H9 (cell line): Measurements from ENCODE around the gene GALNT13. TPM values are rescaled to one million over a fixed set of nuclear protein-coding genes. Genes with fewer than 3 reads are reported as not detected.

Experiments used
- DNase-seq: peaks from one replicate; pipeline ENCODE4 v3.0.0-alpha.2; 2017
- H2AFZ ChIP-seq: one replicate; pipeline ENCODE4 v1.6.1; 2013; ENCODE audit warnings: mild to moderate bottlenecking, low read length, control low read depth, moderate library complexity
- H2AK5ac ChIP-seq: 2 replicates; pipeline ENCODE4 v1.6.1; 2013; ENCODE audit warnings: low read length, control low read depth, mixed read lengths; ENCODE audit not compliant: insufficient read length
- H2BK120ac ChIP-seq: one replicate; pipeline ENCODE4 v1.6.1; 2013; ENCODE audit warnings: low read depth, mild to moderate bottlenecking, low read length, control low read depth, inconsistent platforms; ENCODE audit not compliant: poor library complexity, severe bottlenecking
- H2BK12ac ChIP-seq: 2 replicates; pipeline ENCODE4 v1.6.1; 2013; ENCODE audit warnings: low read length, control low read depth, mixed read lengths, low read depth; ENCODE audit not compliant: insufficient read length
- H2BK15ac ChIP-seq: 2 replicates; pipeline ENCODE4 v1.6.1; 2013; ENCODE audit warnings: low read depth, low read length, control low read depth
- H2BK20ac ChIP-seq: one replicate; pipeline ENCODE4 v1.6.1; 2013; ENCODE audit warnings: low read depth, mild to moderate bottlenecking, low read length, control low read depth, inconsistent platforms; ENCODE audit not compliant: poor library complexity, severe bottlenecking
- H2BK5ac ChIP-seq: 2 replicates; pipeline ENCODE4 v1.6.1; 2013; ENCODE audit warnings: low read length, control low read depth, mixed read lengths; ENCODE audit not compliant: insufficient read length
- H3K14ac ChIP-seq: 2 replicates; pipeline ENCODE4 v1.6.1; 2013; ENCODE audit warnings: low read length, control low read depth; ENCODE audit not compliant: insufficient read depth
- H3K18ac ChIP-seq: 2 replicates; pipeline ENCODE4 v1.6.1; 2013; ENCODE audit warnings: low read depth, mild to moderate bottlenecking, mixed read lengths, low read length, control low read depth; ENCODE audit not compliant: insufficient read length
- H3K23ac ChIP-seq: 2 replicates; pipeline ENCODE4 v1.6.1; 2013; ENCODE audit warnings: low read length, control low read depth, mixed read lengths, low read depth; ENCODE audit not compliant: insufficient read length
- H3K23me2 ChIP-seq: 2 replicates; pipeline ENCODE4 v1.6.1; 2013; ENCODE audit warnings: low read depth, mild to moderate bottlenecking, mixed read lengths, low read length, control low read depth; ENCODE audit not compliant: insufficient read length, poor library complexity, severe bottlenecking
- H3K27ac ChIP-seq: 2 replicates; pipeline ENCODE4 v1.5.1; 2013; ENCODE audit warnings: low read length, control low read depth, mixed read lengths, low read depth; ENCODE audit not compliant: insufficient read length
- H3K27me3 ChIP-seq: 2 replicates; pipeline ENCODE4 v1.6.1; 2013; ENCODE audit warnings: low read length, control low read depth, inconsistent platforms; ENCODE audit not compliant: insufficient read depth
- H3K4ac ChIP-seq: 2 replicates; pipeline ENCODE4 v1.6.1; 2013; ENCODE audit warnings: low read depth, mild to moderate bottlenecking, control low read depth, inconsistent platforms, low read length, moderate library complexity
- H3K4me1 ChIP-seq: 2 replicates; pipeline ENCODE4 v1.6.1; 2013; ENCODE audit warnings: low read length, control low read depth, inconsistent platforms; ENCODE audit not compliant: insufficient read depth
- H3K4me2 ChIP-seq: 2 replicates; pipeline ENCODE4 v1.6.1; 2013; ENCODE audit warnings: low read length, control low read depth, mixed read lengths; ENCODE audit not compliant: insufficient read length, insufficient read depth
- H3K56ac ChIP-seq: 2 replicates; pipeline ENCODE4 v1.6.1; 2013; ENCODE audit warnings: low read depth, mild to moderate bottlenecking, mixed read lengths, low read length, control low read depth; ENCODE audit not compliant: insufficient read length
- H3K79me1 ChIP-seq: 2 replicates; pipeline ENCODE4 v1.6.1; 2013; ENCODE audit warnings: low read depth, mild to moderate bottlenecking, moderate library complexity, low read length, control low read depth, inconsistent platforms; ENCODE audit not compliant: insufficient read depth, poor library complexity, severe bottlenecking
- H3K79me2 ChIP-seq: 2 replicates; pipeline ENCODE4 v1.6.1; 2013; ENCODE audit warnings: low read length, control low read depth, inconsistent platforms; ENCODE audit not compliant: insufficient read depth
- H3K9ac ChIP-seq: 2 replicates; pipeline ENCODE4 v1.6.1; 2013; ENCODE audit warnings: low read length, control low read depth, mixed read lengths; ENCODE audit not compliant: insufficient read length; ENCODE audit errors: extremely low read depth
- H3K9me3 ChIP-seq: one replicate; pipeline ENCODE4 v1.6.1; 2013; ENCODE audit warnings: low read depth, low read length, inconsistent platforms; ENCODE audit not compliant: control insufficient read depth
- H3T11ph ChIP-seq: one replicate; pipeline ENCODE4 v1.6.1; 2013; ENCODE audit warnings: mild to moderate bottlenecking, low read length, control low read depth, inconsistent platforms
- H4K20me1 ChIP-seq: one replicate; pipeline ENCODE4 v1.6.1; 2013; ENCODE audit not compliant: control insufficient read depth, insufficient read length, insufficient read depth
- H4K5ac ChIP-seq: 2 replicates; pipeline ENCODE4 v1.6.1; 2013; ENCODE audit warnings: low read depth, mild to moderate bottlenecking, mixed read lengths, low read length, control low read depth; ENCODE audit not compliant: insufficient read length
- H4K8ac ChIP-seq: replicated peaks from 2 replicates; pipeline ENCODE4 v1.6.1; 2013; ENCODE audit warnings: low read length, control low read depth, mixed read lengths, low read depth; ENCODE audit not compliant: insufficient read length
- H4K91ac ChIP-seq: 2 replicates; pipeline ENCODE4 v1.6.1; 2013; ENCODE audit warnings: low read depth, mild to moderate bottlenecking, moderate library complexity, mixed read lengths, low read length, control low read depth; ENCODE audit not compliant: insufficient read length
- H3K27ac Mint-ChIP-seq, 3 experiments: 2 replicates in 2 of 3; 3 replicates in 1 of 3; pipeline ENCODE4 v1.8.0; 2020 to 2021; ENCODE audit warnings: mixed read lengths in 3 of 3, mild to moderate bottlenecking in 1 of 3, moderate library complexity in 1 of 3
- H3K27me3 Mint-ChIP-seq: 2 replicates; pipeline ENCODE4 v1.8.0; 2021; ENCODE audit warnings: low read depth, mild to moderate bottlenecking, moderate library complexity, mixed read lengths
- H3K36me3 Mint-ChIP-seq, 3 experiments: 2 replicates in 2 of 3; 3 replicates in 1 of 3; pipeline ENCODE4 v1.8.0; 2020 to 2021; ENCODE audit warnings: low read depth in 3 of 3, mixed read lengths in 3 of 3; ENCODE audit not compliant: insufficient read depth in 1 of 3
- H3K4me1 Mint-ChIP-seq, 2 experiments: 2 replicates each; pipeline ENCODE4 v1.8.0; 2020; ENCODE audit warnings: mixed read lengths in 2 of 2
- H3K4me3 Mint-ChIP-seq, 2 experiments: 2 replicates in 1 of 2; 3 replicates in 1 of 2; pipeline ENCODE4 v1.8.0; 2020 to 2021; ENCODE audit warnings: mild to moderate bottlenecking in 2 of 2, mixed read lengths in 2 of 2, moderate library complexity in 1 of 2
- H3K9me3 Mint-ChIP-seq, 2 experiments: 2 replicates in 1 of 2; 3 replicates in 1 of 2; pipeline ENCODE4 v1.8.0; 2020; ENCODE audit warnings: mild to moderate bottlenecking in 2 of 2, mixed read lengths in 2 of 2, moderate library complexity in 1 of 2
- CTCF ChIP-seq: fragments of 200-600 bp; sonication (generic); conservative IDR thresholded peaks from 3 replicates; pipeline ENCODE4 v1.8.0; 2021; ENCODE audit warnings: antibody characterized with exemption, mild to moderate bottlenecking
- WGBS: extraction: QIAGEN DNeasy Blood & Tissue Kit; methylation state at CpG from one replicate; pipeline ENCODE4 v1.1.7; 2013; ENCODE audit warnings: missing lambda C conversion rate, low lambda C conversion rate, mixed read lengths; ENCODE audit not compliant: insufficient read length; ENCODE audit errors: extremely low coverage; 5-methylcytosine and 5-hydroxymethylcytosine counted together
- total RNA-seq: library from RNA; stranded (reverse); gene quantifications from 2 replicates; pipeline ENCODE4 v1.2.1, GENCODE V29; 2021

GALNT13 gene
- total RNA-seq, 1 experiment from 2014 or later: 6.6 TPM

GRCh38 chr2:154142480-154142879 lies 270.8 kb downstream of the GALNT13 start:
- Histone ChIP-seq H3K56ac (no peak overlapping the region), H4K20me1 (no peaks in the 10 kb centered on the region), H3K4me1 (no peaks in the 10 kb centered on the region), H4K5ac (no peak overlapping the region), H3K23ac (no peak overlapping the region), H4K91ac (no peak overlapping the region), H2AK5ac (no peak overlapping the region), H3K18ac (no peak overlapping the region), H2BK120ac (no peak overlapping the region), H3K79me1 (no peaks in the 10 kb centered on the region), H3K27ac (no peak overlapping the region), H2BK20ac (no peak overlapping the region), H3K4me2 (no peak overlapping the region), H3K4ac (no peak overlapping the region), H2BK5ac (no peak overlapping the region), H2BK15ac (no peak overlapping the region), H2BK12ac (no peak overlapping the region), H3K79me2 (no peaks in the 10 kb centered on the region), H3K27me3 (no peaks in the 10 kb centered on the region), H4K8ac (no peak overlapping the region), H3K14ac (no peak overlapping the region), H3T11ph (no peak overlapping the region), H3K23me2 (no peaks in the 10 kb centered on the region), H3K9me3 (no peaks in the 10 kb centered on the region), H3K9ac (no peak overlapping the region), H2AFZ (no peak overlapping the region)
- no peaks in the 10 kb centered on the region for H3K36me3 Mint-ChIP-seq
- no peak overlapping the region for H3K27ac Mint-ChIP-seq
- no peaks in the 10 kb centered on the region for H3K27me3 Mint-ChIP-seq
- WGBS: no CpG with 5 or more reads among the region's 2 CpGs
- H3K9me3 Mint-ChIP-seq: peaks cover 0 to 3% of the 10 kb centered on the region in 2 experiments; a peak in 1 of 5 replicates
- H3K4me1 Mint-ChIP-seq: peaks cover 4 to 9% of the 10 kb centered on the region in 2 experiments; a peak in 3 of 4 replicates
- H3K4me3 Mint-ChIP-seq: no peak overlapping the region
- no peak for TF ChIP-seq CTCF
- DNase-seq: no peak
